GM12865 (cell line): Measurements from ENCODE around the gene NECAB3.
A peak's percentile ranks its signal among the peaks of the same experiment; 100 is the strongest.

Experiments used
- DNase-seq: peaks from one replicate; pipeline ENCODE4 v3.0.0; 2010; ENCODE audit warnings: low read depth
- H3K4me3 ChIP-seq: 2 replicates; pipeline ENCODE4 v1.5.1; 2011; ENCODE audit warnings: mild to moderate bottlenecking, low read depth, low read length, control low read depth
- CTCF ChIP-seq: IDR thresholded peaks from 2 replicates; pipeline ENCODE4 v1.5.1; 2011; ENCODE audit warnings: low read length, control low read depth, low read depth, inconsistent platforms; ENCODE audit not compliant: insufficient read depth; ENCODE audit errors: missing control alignments

Gene NECAB3

GRCh38 chr20:33655164-33655563, 19.1 kb downstream of the NECAB3 start:
- H3K4me3 ChIP-seq = no peak overlapping the region
- DNase-seq = no peak
- no peak for TF ChIP-seq CTCF

- DNase-seq = no peak
- TF ChIP-seq CTCF = no peak
These were observed 19.5 kb downstream of the NECAB3 start for GRCh38 chr20:33654680-33655161.

GRCh38 chr20:33653900-33654596, 20.2 kb downstream of the NECAB3 start:
- H3K4me3 ChIP-seq = no peak overlapping the region
- no peak for DNase-seq
- no peak for TF ChIP-seq CTCF

More at GRCh38 chr20:33654680-33655161, 19.5 kb downstream of the NECAB3 start:
- no peak overlapping the region for H3K4me3 ChIP-seq

GRCh38 chr20:33653218-33653899, 20.9 kb downstream of the NECAB3 start:
- H3K4me3 ChIP-seq = no peak overlapping the region
- peak; percentile 83 for TF ChIP-seq CTCF
- peak; percentile 78 for DNase-seq

GRCh38 chr20:33651562-33652048, 22.6 kb downstream of the NECAB3 start:
- no peak overlapping the region for H3K4me3 ChIP-seq
- no peak for TF ChIP-seq CTCF

GRCh38 chr20:33650753-33651561, 23.3 kb downstream of the NECAB3 start:
- TF ChIP-seq CTCF = no peak
- DNase-seq = no peak
- no peak overlapping the region for H3K4me3 ChIP-seq

More at GRCh38 chr20:33651562-33652048, 22.6 kb downstream of the NECAB3 start:
- no peak for DNase-seq
